Measurements from ENCODE around the gene SLC26A4. TPM values are rescaled to one million over a fixed set of nuclear protein-coding genes. Genes with fewer than 3 reads are reported as not detected.
"Not testable (repeated sequence)": the region's sequence is repeated elsewhere in the genome, so short reads cannot be mapped to it uniquely, and the experiment has no call there.

The SLC26A4 gene
- 0.46 TPM for total RNA-seq
- long read RNA-seq: 0 reads

GRCh38 chr7:107660381-107661080 lies at the start of gene SLC26A4:
Gene SLC26A4 (plus strand): TSS chr7:107660828. CDS start chr7:107661642, 814 bp downstream.
- ATAC-seq (ENCODE audit: poor library complexity): peak; percentile 18
- intact Hi-C loops (cut with DNase I): no loop called here
- peak; percentile 39 for DNase-seq

GRCh38 chr7:107613439-107613838 lies 47.2 kb upstream of the SLC26A4 start:
- ATAC-seq (ENCODE audit: poor library complexity): no peak
- DNase-seq: no peak
- intact Hi-C loops (cut with DNase I): no loop called here

GRCh38 chr7:107613948-107614347 lies 46.7 kb upstream of the SLC26A4 start:
- DNase-seq: no peak
- intact Hi-C loops (cut with DNase I): no loop called here
- ATAC-seq (ENCODE audit: poor library complexity): no peak

GRCh38 chr7:107614425-107614824 lies 46.2 kb upstream of the SLC26A4 start:
- intact Hi-C loops (cut with DNase I): no loop called here
- ATAC-seq (ENCODE audit: poor library complexity) (no peak), DNase-seq (no peak)

- intact Hi-C loops (cut with DNase I): no loop called here
- ATAC-seq (ENCODE audit: poor library complexity) (no peak), DNase-seq (no peak)
Observed at GRCh38 chr7:107615910-107616680, 44.5 kb upstream of the SLC26A4 start.

GRCh38 chr7:107622429-107622828 lies 38.2 kb upstream of the SLC26A4 start:
- intact Hi-C loops (cut with DNase I): no loop called here
- ATAC-seq (ENCODE audit: poor library complexity) (peak; percentile 48), DNase-seq (no peak)

GRCh38 chr7:107622894-107623293 lies 37.7 kb upstream of the SLC26A4 start:
- ATAC-seq (ENCODE audit: poor library complexity): no peak
- no peak for DNase-seq
- intact Hi-C loops (cut with DNase I): no loop called here

GRCh38 chr7:107627002-107627401 lies 33.6 kb upstream of the SLC26A4 start:
- ATAC-seq (ENCODE audit: poor library complexity): no peak

GRCh38 chr7:107628461-107629064 lies 32.1 kb upstream of the SLC26A4 start:
- ATAC-seq (ENCODE audit: poor library complexity) (no peak), DNase-seq (no peak)
- intact Hi-C loops (cut with DNase I): no loop called here

More at GRCh38 chr7:107627002-107627401, 33.6 kb upstream of the SLC26A4 start:
- intact Hi-C loops (cut with DNase I): no loop called here
- no peak for DNase-seq

- intact Hi-C loops (cut with DNase I): no loop called here
- no peak for ATAC-seq (ENCODE audit: poor library complexity)
- DNase-seq: no peak
Observed at GRCh38 chr7:107630342-107630741, 30.3 kb upstream of the SLC26A4 start.

GRCh38 chr7:107631588-107632491 lies 28.8 kb upstream of the SLC26A4 start:
- DNase-seq (no peak), ATAC-seq (ENCODE audit: poor library complexity) (no peak)
- intact Hi-C loops (cut with DNase I): no loop called here

- intact Hi-C loops (cut with DNase I): no loop called here
- ATAC-seq (ENCODE audit: poor library complexity) (no peak), DNase-seq (no peak)
Observed at GRCh38 chr7:107632492-107632865, 28.1 kb upstream of the SLC26A4 start.

- no peak for ATAC-seq (ENCODE audit: poor library complexity)
- no peak for DNase-seq
- intact Hi-C loops (cut with DNase I): no loop called here
Observed at GRCh38 chr7:107638594-107638993, 22.0 kb upstream of the SLC26A4 start.

- intact Hi-C loops (cut with DNase I); ATAC-seq (ENCODE audit: poor library complexity): not testable (repeated sequence)
Observed at GRCh38 chr7:107639070-107639469, 21.6 kb upstream of the SLC26A4 start.

GRCh38 chr7:107641676-107642075 lies 19.0 kb upstream of the SLC26A4 start:
- ATAC-seq (ENCODE audit: poor library complexity) (no peak), DNase-seq (no peak)
- intact Hi-C loops (cut with DNase I): no loop called here

More at GRCh38 chr7:107639070-107639469, 21.6 kb upstream of the SLC26A4 start:
- not testable (repeated sequence) for DNase-seq

- intact Hi-C loops (cut with DNase I): no loop called here
- ATAC-seq (ENCODE audit: poor library complexity) (no peak), DNase-seq (no peak)
Observed at GRCh38 chr7:107642501-107642900, 18.1 kb upstream of the SLC26A4 start.

GRCh38 chr7:107643407-107643806 lies 17.2 kb upstream of the SLC26A4 start:
- intact Hi-C loops (cut with DNase I): no loop called here
- DNase-seq (no peak), ATAC-seq (ENCODE audit: poor library complexity) (no peak)

- DNase-seq (no peak), ATAC-seq (ENCODE audit: poor library complexity) (no peak)
- intact Hi-C loops (cut with DNase I): no loop called here
Observed at GRCh38 chr7:107643938-107644308, 16.7 kb upstream of the SLC26A4 start.

Data from Right ventricle myocardium superior (tissue), 1 donor.